HG02798 (cell line): ENCODE measurements around the gene HSD17B14.
"Not testable (repeated sequence)": the region's sequence is repeated elsewhere in the genome, so short reads cannot be mapped to it uniquely, and the experiment has no call there.

ENCODE experiments used
- ATAC-seq: cut with Tn5 transposase; IDR thresholded peaks from one replicate; pipeline ENCODE4 v1.9.1; 2021; ENCODE audit warnings: mild to moderate bottlenecking; ENCODE audit not compliant: unreplicated experiment, poor library complexity

The HSD17B14 gene

GRCh38 chr19:48802623-48803022 is 33.7 kb downstream of the HSD17B14 start:
- no peak for ATAC-seq

DNA sequence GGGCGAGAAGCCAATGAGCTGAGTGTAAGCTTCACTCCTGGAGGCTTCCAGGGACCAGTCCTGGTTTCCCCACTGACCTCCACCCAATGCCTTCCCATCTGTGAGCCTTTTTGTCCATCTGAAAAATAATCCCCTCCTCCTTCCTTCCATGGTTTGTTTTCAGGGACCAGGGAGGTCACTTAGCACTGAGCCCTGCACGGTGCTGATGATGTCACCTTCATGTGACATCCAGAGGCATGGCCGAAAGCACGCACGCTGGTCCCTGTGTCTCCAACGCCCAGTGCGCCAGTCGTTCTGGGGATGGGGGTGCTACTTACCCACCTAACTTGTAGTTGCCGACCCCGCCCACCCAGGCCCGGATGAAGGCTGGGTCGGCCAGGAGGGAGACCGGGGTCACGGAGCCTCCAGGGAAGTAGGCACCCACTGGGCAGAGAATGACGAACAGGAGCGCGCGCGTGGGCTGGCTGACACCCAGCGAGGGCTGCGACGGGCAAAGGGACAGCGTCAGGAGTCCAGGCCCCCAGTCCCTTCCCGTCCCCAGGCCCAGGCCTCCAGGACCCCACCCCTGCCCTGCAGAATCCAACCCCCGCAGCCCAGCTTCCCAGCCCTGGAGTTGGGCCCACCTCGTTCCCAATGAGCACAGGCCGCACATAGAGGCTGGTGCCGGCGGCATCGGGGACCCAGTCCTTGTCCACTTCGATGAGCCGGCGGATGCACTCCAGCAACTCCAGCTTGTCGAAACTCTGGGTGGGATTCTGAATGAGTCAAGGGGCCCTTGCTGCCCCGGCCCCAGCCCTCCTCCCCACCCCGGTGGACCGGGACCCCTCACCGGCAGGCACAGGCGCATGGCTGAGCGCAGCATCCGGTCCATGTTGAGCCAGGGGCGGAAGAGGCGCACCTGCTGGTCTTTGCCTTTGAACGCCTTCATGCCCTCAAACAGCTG is 36.7 kb downstream of the HSD17B14 start:
- no peak for ATAC-seq

DNA sequence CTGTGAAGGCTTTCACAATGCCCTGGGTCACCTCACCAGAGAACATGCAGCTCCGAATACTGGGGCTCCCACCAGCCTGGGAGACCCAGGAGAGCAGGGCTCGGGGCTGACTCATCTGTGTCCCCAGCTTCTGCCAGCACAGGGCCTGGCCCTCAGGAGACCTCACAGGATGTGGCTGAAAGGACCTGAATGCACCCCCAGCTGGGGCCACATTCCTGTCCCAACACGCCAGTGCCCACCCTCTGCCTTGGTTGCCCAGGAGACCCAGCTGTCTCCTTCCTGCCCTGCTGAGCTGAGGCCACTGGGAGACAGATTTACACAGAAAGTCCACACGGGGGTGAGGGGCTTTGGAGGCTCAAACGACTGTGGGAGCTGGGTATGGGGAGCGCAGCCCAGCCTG is 37.4 kb downstream of the HSD17B14 start:
- no peak for ATAC-seq

DNA sequence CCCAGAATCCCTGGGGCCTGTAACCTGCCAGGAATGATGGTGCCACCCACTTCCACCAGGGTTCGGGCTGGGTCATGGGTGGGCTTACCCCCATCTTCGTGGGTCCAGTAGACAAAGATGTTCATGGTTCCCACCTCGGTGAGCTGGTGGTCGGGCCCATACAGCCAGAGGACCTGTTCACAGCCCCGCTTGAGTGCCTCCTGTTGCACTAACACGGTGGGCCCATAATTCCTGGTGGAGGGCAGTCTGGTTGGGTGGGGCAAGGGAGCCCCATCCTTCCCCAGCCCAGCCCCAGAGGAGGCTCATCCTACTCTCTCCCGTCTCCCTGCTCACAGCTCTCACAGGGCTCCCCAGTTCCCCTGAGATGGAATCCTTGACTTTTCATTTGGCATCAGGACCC is 39.2 kb downstream of the HSD17B14 start:
- ATAC-seq, result no peak

GRCh38 chr19:48796298-48797083 is 39.8 kb downstream of the HSD17B14 start:
- no peak for ATAC-seq

GRCh38 chr19:48795685-48796070 is 40.6 kb downstream of the HSD17B14 start:
- ATAC-seq, result no peak

DNA sequence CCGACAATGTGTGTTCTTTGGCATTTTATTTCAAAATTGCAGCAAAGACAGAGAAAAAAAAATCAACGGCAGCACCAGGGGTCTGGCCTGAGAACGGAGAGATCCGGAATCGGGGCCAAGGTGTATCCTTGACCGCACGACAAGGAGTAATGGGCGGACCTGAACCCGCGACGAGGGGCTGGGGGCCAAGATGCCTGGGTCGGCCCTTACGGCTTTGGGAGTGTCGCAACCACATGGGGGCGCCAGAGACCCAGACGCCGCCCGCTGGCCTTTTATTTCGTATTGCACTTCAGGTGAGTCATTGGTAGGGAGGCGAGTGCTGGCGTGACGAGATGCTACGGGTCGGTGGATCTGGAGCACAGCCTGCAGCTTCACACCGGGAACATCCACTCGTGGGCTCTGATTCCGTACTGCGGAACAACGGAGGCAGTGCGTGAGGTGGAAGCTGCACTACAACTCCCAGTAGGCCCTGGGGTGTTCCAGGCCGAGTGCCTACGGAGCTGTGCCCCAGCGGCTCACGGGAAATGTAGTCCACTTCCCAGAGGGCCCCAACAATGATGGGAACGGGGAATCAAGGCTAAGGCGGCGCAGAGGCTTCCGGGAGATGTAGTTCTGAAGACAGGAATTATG is 41.1 kb downstream of the HSD17B14 start:
- peak; percentile 81 for ATAC-seq

- no peak for ATAC-seq
Measured at GRCh38 chr19:48794291-48794690, 42.0 kb downstream of the HSD17B14 start.

DNA sequence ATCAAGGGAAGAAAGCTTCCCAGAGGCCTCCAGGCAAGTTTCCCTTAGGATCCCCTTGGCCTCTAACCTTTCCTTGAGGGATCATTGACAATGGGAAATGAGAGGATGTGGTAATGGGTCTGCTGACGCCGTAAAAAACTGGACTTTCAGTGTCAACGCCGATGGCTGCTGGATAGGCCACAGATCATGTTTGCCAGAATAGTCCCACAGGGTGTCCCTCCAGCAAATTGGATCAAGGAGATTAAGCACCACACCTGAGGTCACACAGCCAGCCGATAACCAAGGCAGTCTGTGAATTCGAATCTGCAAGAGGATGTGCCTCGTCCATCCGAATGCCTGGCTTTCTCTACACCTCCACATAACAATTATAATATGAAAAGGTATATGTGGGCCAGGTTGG is 43.0 kb downstream of the HSD17B14 start:
- no peak for ATAC-seq

DNA sequence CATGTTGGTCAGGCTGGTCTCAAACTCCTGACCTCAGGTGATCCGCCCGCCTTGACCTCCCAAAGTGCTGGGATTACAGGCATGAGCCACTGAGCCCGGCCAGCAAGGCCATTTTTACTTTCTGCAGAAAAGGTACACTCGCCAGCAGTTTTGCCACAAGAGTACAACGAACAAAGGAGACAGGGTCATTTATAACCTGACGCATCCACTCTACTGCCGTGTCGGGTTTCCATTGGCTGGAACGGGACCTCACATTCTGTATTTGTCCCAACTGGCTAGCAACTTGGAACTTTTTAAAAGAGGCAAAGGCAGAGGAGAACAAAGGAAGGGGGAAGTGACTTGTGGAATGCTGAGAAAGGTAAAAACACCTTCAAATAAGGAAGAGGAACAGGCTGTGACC is 49.0 kb downstream of the HSD17B14 start:
- ATAC-seq, result not testable (repeated sequence)

- not testable (repeated sequence) for ATAC-seq
Measured at GRCh38 chr19:48786422-48786821, 49.9 kb downstream of the HSD17B14 start.

GRCh38 chr19:48784527-48784926 is 51.8 kb downstream of the HSD17B14 start:
- ATAC-seq, result no peak

- ATAC-seq, result no peak
Measured at GRCh38 chr19:48780631-48781391, 55.5 kb downstream of the HSD17B14 start.

- ATAC-seq, result no peak
Measured at GRCh38 chr19:48779636-48780035, 56.7 kb downstream of the HSD17B14 start.

DNA sequence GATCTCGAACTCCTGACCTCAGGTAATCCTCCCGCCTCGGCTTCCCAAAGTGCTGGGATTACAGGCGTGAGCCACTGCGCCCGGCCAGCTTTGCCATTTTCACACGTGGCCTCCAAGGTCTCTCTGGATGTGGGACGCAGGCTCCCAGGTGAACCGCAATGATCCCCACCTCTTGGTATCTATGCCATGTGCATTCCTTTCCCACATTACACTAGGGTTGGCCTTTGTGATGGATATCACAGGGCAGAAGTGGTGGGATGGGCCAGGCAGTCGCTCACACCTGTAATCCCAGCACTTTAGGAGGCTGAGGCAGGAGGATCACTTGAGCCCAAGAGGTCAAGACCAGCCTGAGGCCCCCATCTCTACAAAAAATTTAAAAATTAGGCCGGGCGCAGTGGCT is 58.6 kb downstream of the HSD17B14 start:
- ATAC-seq, result no peak

DNA sequence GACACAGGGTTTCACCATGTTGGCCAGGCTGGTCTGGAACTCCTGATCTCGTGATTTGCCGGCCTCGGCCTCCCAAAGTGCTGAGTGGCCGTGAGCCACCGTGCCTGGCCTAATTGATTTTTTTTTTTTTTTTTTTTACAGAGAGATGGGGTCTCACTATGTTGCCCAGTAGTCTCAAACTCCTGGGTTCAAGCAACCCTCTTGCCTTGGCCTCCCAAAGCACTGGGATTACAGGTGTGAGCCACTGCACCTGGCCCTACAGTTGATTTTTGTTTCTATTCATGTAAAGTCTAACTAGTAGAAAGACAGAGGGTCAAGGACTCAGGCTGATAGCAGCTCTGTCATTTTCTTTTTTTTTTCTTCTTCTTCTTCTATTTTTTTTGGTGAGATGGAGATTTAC is 59.2 kb downstream of the HSD17B14 start:
- no peak for ATAC-seq

DNA sequence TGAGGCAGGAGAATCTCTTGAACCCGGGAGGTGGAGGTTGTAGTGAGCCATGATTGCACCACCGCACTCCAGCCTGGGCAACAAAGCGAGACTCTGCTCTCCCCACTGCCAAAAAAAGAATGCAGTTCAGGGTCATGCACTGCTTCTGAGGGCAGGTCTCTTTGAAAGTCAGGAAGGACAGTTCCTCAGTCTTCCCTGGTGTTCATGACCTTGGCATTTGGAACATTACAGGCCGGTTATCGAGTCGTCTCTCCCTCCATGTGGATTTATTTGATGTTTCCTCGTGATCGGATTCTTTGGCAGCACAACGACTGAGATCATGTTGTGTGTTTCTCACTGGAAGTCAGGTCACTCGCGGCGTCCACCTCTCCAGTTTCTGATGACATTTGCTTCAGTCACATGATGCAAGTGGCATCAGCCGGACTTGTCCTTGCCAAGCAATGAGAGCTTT is 63.8 kb downstream of the HSD17B14 start:
- no peak for ATAC-seq

GRCh38 chr19:48770734-48771472 is 65.4 kb downstream of the HSD17B14 start:
- no peak for ATAC-seq

- ATAC-seq, result no peak
Measured at GRCh38 chr19:48770266-48770665, 66.0 kb downstream of the HSD17B14 start.
